ENCODE data around the gene TBC1D8. TPM values are rescaled to one million over a fixed set of nuclear protein-coding genes. Genes with fewer than 3 reads are reported as not detected.

The TBC1D8 gene
- total RNA-seq, 4 donors from 2014 or later: 16.7 to 44.0 (median 19.7) TPM

DNA sequence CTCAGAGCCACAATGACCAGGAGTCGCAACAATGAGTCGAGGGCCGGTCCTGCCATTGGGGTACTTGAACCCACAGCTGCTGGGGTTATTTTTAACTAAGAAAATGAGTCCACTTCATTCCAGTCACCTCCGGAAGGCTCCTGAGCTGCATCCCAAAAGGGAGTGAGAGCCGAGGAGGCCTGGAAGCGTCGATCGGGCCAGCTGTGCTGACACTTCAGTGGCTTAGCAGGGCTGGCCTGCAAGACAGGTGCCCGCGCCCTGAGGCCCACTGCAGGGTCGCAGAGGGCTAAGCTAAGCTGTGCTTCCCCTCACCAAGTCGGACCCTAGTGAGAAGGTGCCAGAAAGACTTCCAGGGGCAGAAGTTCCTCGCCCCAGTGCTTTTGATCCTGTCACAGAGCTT, 21.1 kb downstream of the TBC1D8 start:
- TF ChIP-seq, protein P1, sequence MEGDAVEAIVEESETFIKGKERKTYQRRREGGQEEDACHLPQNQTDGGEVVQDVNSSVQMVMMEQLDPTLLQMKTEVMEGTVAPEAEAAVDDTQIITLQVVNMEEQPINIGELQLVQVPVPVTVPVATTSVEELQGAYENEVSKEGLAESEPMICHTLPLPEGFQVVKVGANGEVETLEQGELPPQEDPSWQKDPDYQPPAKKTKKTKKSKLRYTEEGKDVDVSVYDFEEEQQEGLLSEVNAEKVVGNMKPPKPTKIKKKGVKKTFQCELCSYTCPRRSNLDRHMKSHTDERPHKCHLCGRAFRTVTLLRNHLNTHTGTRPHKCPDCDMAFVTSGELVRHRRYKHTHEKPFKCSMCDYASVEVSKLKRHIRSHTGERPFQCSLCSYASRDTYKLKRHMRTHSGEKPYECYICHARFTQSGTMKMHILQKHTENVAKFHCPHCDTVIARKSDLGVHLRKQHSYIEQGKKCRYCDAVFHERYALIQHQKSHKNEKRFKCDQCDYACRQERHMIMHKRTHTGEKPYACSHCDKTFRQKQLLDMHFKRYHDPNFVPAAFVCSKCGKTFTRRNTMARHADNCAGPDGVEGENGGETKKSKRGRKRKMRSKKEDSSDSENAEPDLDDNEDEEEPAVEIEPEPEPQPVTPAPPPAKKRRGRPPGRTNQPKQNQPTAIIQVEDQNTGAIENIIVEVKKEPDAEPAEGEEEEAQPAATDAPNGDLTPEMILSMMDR (IDR thresholded peaks at IDR 0.05): no peak
- TF ChIP-seq POLR2A (IDR thresholded peaks at IDR 0.05): no peak
- Histone ChIP-seq H3K9me3 (no peaks in the 10 kb centered on the region), H3K27ac (no peak overlapping the region), H3K4me3 (no peak overlapping the region), H3K36me3 (no peaks in the 10 kb centered on the region), H3K27me3 (no peaks in the 10 kb centered on the region), H3K4me1 (peaks cover 0 to 7% of the 10 kb centered on the region in 2 donors)
- no peak for DNase-seq
- intact Hi-C loops (cut with DNase I; ENCODE audit: low total_unique reads): no loop called here

DNA sequence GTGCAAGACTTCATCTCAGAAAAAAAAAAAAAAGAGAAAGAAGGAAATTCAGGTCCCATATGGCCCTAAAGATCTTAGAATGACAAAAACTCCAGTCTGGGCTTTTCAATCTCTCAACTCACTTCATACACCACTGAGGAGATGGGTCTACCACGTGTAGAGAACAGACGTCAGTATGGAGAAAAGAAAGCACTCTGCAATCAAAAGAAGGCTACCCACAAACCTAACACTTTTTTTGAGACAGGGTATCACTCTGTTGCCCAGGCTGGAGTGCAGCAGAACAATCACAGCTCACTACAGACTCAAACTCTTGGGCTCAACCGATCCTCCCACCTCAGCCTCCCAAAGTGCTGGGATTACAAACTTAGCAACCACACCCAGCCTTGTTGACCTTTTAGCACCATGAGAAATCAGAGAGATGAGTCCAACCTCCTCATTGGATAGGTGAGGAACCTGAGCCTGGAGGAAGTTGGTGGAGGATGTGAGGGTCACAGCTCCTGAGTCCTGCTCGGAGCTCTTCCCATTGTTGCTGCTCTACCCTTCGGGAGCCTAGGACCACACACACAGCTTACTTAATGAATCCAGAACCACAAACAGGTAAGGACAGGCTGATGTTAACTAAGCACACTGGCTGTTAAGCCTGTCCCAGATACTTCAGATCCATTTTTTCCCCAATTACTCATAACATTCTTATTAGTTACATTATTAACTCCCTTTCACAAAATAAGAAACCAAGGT, 23.7 kb downstream of the TBC1D8 start:
- intact Hi-C loops (cut with DNase I; ENCODE audit: low total_unique reads): no loop called here
- no peak for DNase-seq
- no peak overlapping the region for H3K4me3 ChIP-seq
- peak overlapping the region in 1 of 2 donors; percentile 85 for H3K27ac ChIP-seq
- no peaks in the 10 kb centered on the region for H3K27me3 ChIP-seq
- H3K9me3 ChIP-seq: no peaks in the 10 kb centered on the region
- H3K36me3 ChIP-seq: no peaks in the 10 kb centered on the region
- no peak for TF ChIP-seq POLR2A (IDR thresholded peaks at IDR 0.05)
- TF ChIP-seq, protein P1 (IDR thresholded peaks at IDR 0.05): no peak
- peaks cover 17 to 23% of the 10 kb centered on the region in 2 donors for H3K4me1 ChIP-seq

- Histone ChIP-seq H3K4me1 (peaks cover 17 to 23% of the 10 kb centered on the region in 2 donors), H3K27me3 (no peaks in the 10 kb centered on the region), H3K9me3 (no peaks in the 10 kb centered on the region), H3K4me3 (no peak overlapping the region), H3K27ac (peak overlapping the region; percentile 80 to 85), H3K36me3 (no peaks in the 10 kb centered on the region)
- no peak for DNase-seq
- no peak for TF ChIP-seq POLR2A (IDR thresholded peaks at IDR 0.05)
- TF ChIP-seq, protein P1 (IDR thresholded peaks at IDR 0.05): no peak
- intact Hi-C loops (cut with DNase I; ENCODE audit: low total_unique reads): no loop called here
Observed at GRCh38 chr2:101125808-101126207, 25.4 kb downstream of the TBC1D8 start.

GRCh38 chr2:101125374-101125773, 25.8 kb downstream of the TBC1D8 start:
- no peak for DNase-seq
- Histone ChIP-seq H3K27ac (peak overlapping the region; percentile 80 to 85), H3K27me3 (no peaks in the 10 kb centered on the region), H3K9me3 (no peaks in the 10 kb centered on the region), H3K36me3 (no peaks in the 10 kb centered on the region), H3K4me1 (peaks cover 17 to 23% of the 10 kb centered on the region in 2 donors), H3K4me3 (no peak overlapping the region)
- no peak for TF ChIP-seq POLR2A (IDR thresholded peaks at IDR 0.05)
- TF ChIP-seq, protein P1 (IDR thresholded peaks at IDR 0.05): no peak
- intact Hi-C loops (cut with DNase I; ENCODE audit: low total_unique reads): no loop called here

GRCh38 chr2:101124643-101125366, 26.4 kb downstream of the TBC1D8 start:
- H3K4me3 ChIP-seq: peak overlapping the region in 1 of 2 donors; percentile 13

More at GRCh38 chr2:101124643-101125366, 26.4 kb downstream of the TBC1D8 start:
- H3K27ac ChIP-seq: peak overlapping the region; percentile 80 to 85
- intact Hi-C loops (cut with DNase I; ENCODE audit: low total_unique reads): no loop called here
- TF ChIP-seq POLR2A (IDR thresholded peaks at IDR 0.05): no peak
- TF ChIP-seq, protein P1 (IDR thresholded peaks at IDR 0.05): no peak
- no peaks in the 10 kb centered on the region for H3K36me3 ChIP-seq
- no peaks in the 10 kb centered on the region for H3K27me3 ChIP-seq
- peak; percentile 73 to 84 for DNase-seq
- peaks cover 22 to 23% of the 10 kb centered on the region in 2 donors for H3K4me1 ChIP-seq
- H3K9me3 ChIP-seq: no peaks in the 10 kb centered on the region
